ENCODE data around the gene ELAVL2.

ELAVL2 gene

GRCh38 chr9:23821375-23822181 lies 4.5 kb downstream of the ELAVL2 start:
- TF ChIP-seq CTCF (IDR thresholded peaks at IDR 0.05; ENCODE audit: low read depth, low read length): no peak
- H3K4me3 ChIP-seq (ENCODE audit: low read depth, low read length): peak overlapping the region; percentile 51
- in situ Hi-C loops (cut with HindIII; ENCODE audit: low sequenced_read_pairs): no loop called here
- peak; percentile 49 for DNase-seq (ENCODE audit: low read depth, low spot score)

GRCh38 chr9:23820451-23821374 lies 5.3 kb downstream of the ELAVL2 start:
- no peak for TF ChIP-seq CTCF (IDR thresholded peaks at IDR 0.05; ENCODE audit: low read depth, low read length)
- H3K4me3 ChIP-seq (ENCODE audit: low read depth, low read length): peak overlapping the region; percentile 51
- in situ Hi-C loops (cut with HindIII; ENCODE audit: low sequenced_read_pairs): no loop called here
- DNase-seq (ENCODE audit: low read depth, low spot score): peak; percentile 21

- in situ Hi-C loops (cut with HindIII; ENCODE audit: low sequenced_read_pairs): no loop called here
- DNase-seq (ENCODE audit: low read depth, low spot score): no peak
These were observed 6.6 kb downstream of the ELAVL2 start for GRCh38 chr9:23819403-23819802.

GRCh38 chr9:23814243-23814642 lies 11.8 kb downstream of the ELAVL2 start:
- in situ Hi-C loops (cut with HindIII; ENCODE audit: low sequenced_read_pairs): no loop called here
- no peak overlapping the region for H3K4me3 ChIP-seq (ENCODE audit: low read depth, low read length)
- TF ChIP-seq CTCF (IDR thresholded peaks at IDR 0.05; ENCODE audit: low read depth, low read length): no peak
- no peak for DNase-seq (ENCODE audit: low read depth, low spot score)

More at GRCh38 chr9:23819403-23819802, 6.6 kb downstream of the ELAVL2 start:
- TF ChIP-seq CTCF (IDR thresholded peaks at IDR 0.05; ENCODE audit: low read depth, low read length): no peak
- no peak overlapping the region for H3K4me3 ChIP-seq (ENCODE audit: low read depth, low read length)

GRCh38 chr9:23812673-23813072 lies 13.4 kb downstream of the ELAVL2 start:
- no peak overlapping the region for H3K4me3 ChIP-seq (ENCODE audit: low read depth, low read length)
- TF ChIP-seq CTCF (IDR thresholded peaks at IDR 0.05; ENCODE audit: low read depth, low read length): no peak
- DNase-seq (ENCODE audit: low read depth, low spot score): no peak
- in situ Hi-C loops (cut with HindIII; ENCODE audit: low sequenced_read_pairs): no loop called here

GRCh38 chr9:23811633-23812032 lies 14.4 kb downstream of the ELAVL2 start:
- no peak for TF ChIP-seq CTCF (IDR thresholded peaks at IDR 0.05; ENCODE audit: low read depth, low read length)
- no peak for DNase-seq (ENCODE audit: low read depth, low spot score)
- in situ Hi-C loops (cut with HindIII; ENCODE audit: low sequenced_read_pairs): no loop called here
- no peak overlapping the region for H3K4me3 ChIP-seq (ENCODE audit: low read depth, low read length)
